ENCODE measurements around the gene CASKIN1.

GRCh38 chr16:2172688-2173335, 23.6 kb downstream of the CASKIN1 start:
- TF ChIP-seq CTCF (IDR thresholded peaks at IDR 0.05; ENCODE audit: insufficient read depth, low read length, poor library complexity, severe bottlenecking), result no peak
- TF ChIP-seq EZH2phosphoT487 (conservative IDR thresholded peaks at IDR 0.05; ENCODE audit: low read length), result no peak
